ENCODE data around the gene SLC25A12.

SLC25A12 gene

GRCh38 chr2:171889333-171889732, 4.7 kb downstream of the SLC25A12 start:
- DNase-seq, result no peak

- DNase-seq, result no peak
Measured at GRCh38 chr2:171883275-171883893, 10.7 kb downstream of the SLC25A12 start.

GRCh38 chr2:171882089-171882769, 11.8 kb downstream of the SLC25A12 start:
- DNase-seq, result no peak

GRCh38 chr2:171880774-171881173, 13.3 kb downstream of the SLC25A12 start:
- no peak for DNase-seq

- no peak for DNase-seq
Measured at GRCh38 chr2:171879865-171880264, 14.2 kb downstream of the SLC25A12 start.

- no peak for DNase-seq
Measured at GRCh38 chr2:171878481-171878993, 15.5 kb downstream of the SLC25A12 start.

GRCh38 chr2:171874963-171875362, 19.1 kb downstream of the SLC25A12 start:
- no peak for DNase-seq

- no peak for DNase-seq
Measured at GRCh38 chr2:171874517-171874916, 19.5 kb downstream of the SLC25A12 start.

- DNase-seq, result no peak
Measured at GRCh38 chr2:171864357-171864985, 29.6 kb downstream of the SLC25A12 start.

- DNase-seq, result no peak
Measured at GRCh38 chr2:171862501-171862900, 31.5 kb downstream of the SLC25A12 start.

GRCh38 chr2:171858397-171858958, 35.6 kb downstream of the SLC25A12 start:
- no peak for DNase-seq

GRCh38 chr2:171855401-171855800, 38.6 kb downstream of the SLC25A12 start:
- no peak for DNase-seq

GRCh38 chr2:171852366-171852888, 41.6 kb downstream of the SLC25A12 start:
- no peak for DNase-seq

- no peak for DNase-seq
Measured at GRCh38 chr2:171847627-171848026, 46.4 kb downstream of the SLC25A12 start.

- DNase-seq, result no peak
Measured at GRCh38 chr2:171846894-171847293, 47.1 kb downstream of the SLC25A12 start.

GRCh38 chr2:171841996-171842395, 52.0 kb downstream of the SLC25A12 start:
- DNase-seq, result no peak

- DNase-seq, result no peak
Measured at GRCh38 chr2:171837736-171838135, 56.3 kb downstream of the SLC25A12 start.

- DNase-seq, result no peak
Measured at GRCh38 chr2:171836146-171836910, 57.7 kb downstream of the SLC25A12 start.

GRCh38 chr2:171835386-171835785, 58.7 kb downstream of the SLC25A12 start:
- no peak for DNase-seq

GRCh38 chr2:171834286-171834685, 59.8 kb downstream of the SLC25A12 start:
- DNase-seq, result no peak

GRCh38 chr2:171832489-171832888, 61.6 kb downstream of the SLC25A12 start:
- no peak for DNase-seq

- DNase-seq, result no peak
Measured at GRCh38 chr2:171830039-171830438, 64.0 kb downstream of the SLC25A12 start.

GRCh38 chr2:171824086-171824485, 70.0 kb downstream of the SLC25A12 start:
- DNase-seq, result no peak

All from activated naive CD4-positive, alpha-beta T cell treated with Interleukin-2 at 50 U/mL for 16 hours (primary cell).